ENCODE data around the gene PSME4. TPM values are rescaled to one million over a fixed set of nuclear protein-coding genes. Genes with fewer than 3 reads are reported as not detected.
"Not testable (repeated sequence)": the region's sequence is repeated elsewhere in the genome, so short reads cannot be mapped to it uniquely, and the experiment has no call there.

The PSME4 gene
- polyA plus RNA-seq, 2 donors: 18.9 to 20.4 TPM

GRCh38 chr2:53942280-53942679 is 28.5 kb downstream of the PSME4 start:
- Histone ChIP-seq H3K4me1 (ENCODE audit: control insufficient read depth in 2 of 2, insufficient read depth in 2 of 2, low read length in 1 of 2) (no peaks in the 10 kb centered on the region), H3K27me3 (ENCODE audit: control insufficient read depth in 1 of 2, insufficient read depth in 2 of 2, low read length in 2 of 2) (no peaks in the 10 kb centered on the region), H3K36me3 (ENCODE audit: control insufficient read depth in 2 of 2, insufficient read depth in 2 of 2, low read length in 1 of 2) (peaks cover 0 to 3% of the 10 kb centered on the region in 2 donors), H3K27ac (ENCODE audit: low read depth in 2 of 2, low read length in 1 of 2) (no peak overlapping the region), H3K9me3 (ENCODE audit: control insufficient read depth in 2 of 2, insufficient read depth in 1 of 2, low read depth in 1 of 2, low read length in 1 of 2) (no peaks in the 10 kb centered on the region), H3K4me3 (ENCODE audit: low read depth in 1 of 2, low read length in 2 of 2) (no peak overlapping the region)
- 90 to 92% methylated on average over 1 of the region's 1 CpG for WGBS, 2 donors

- Histone ChIP-seq H3K4me3 (ENCODE audit: low read depth in 1 of 2, low read length in 2 of 2) (no peak overlapping the region), H3K36me3 (ENCODE audit: control insufficient read depth in 2 of 2, insufficient read depth in 2 of 2, low read length in 1 of 2) (peaks cover 0 to 2% of the 10 kb centered on the region in 2 donors), H3K4me1 (ENCODE audit: control insufficient read depth in 2 of 2, insufficient read depth in 2 of 2, low read length in 1 of 2) (no peaks in the 10 kb centered on the region), H3K9me3 (ENCODE audit: control insufficient read depth in 2 of 2, insufficient read depth in 1 of 2, low read depth in 1 of 2, low read length in 1 of 2) (no peaks in the 10 kb centered on the region), H3K27ac (ENCODE audit: low read depth in 2 of 2, low read length in 1 of 2) (no peak overlapping the region), H3K27me3 (ENCODE audit: control insufficient read depth in 1 of 2, insufficient read depth in 2 of 2, low read length in 2 of 2) (no peaks in the 10 kb centered on the region)
- 90 to 92% methylated on average over 5 of the region's 5 CpGs for WGBS, 2 donors
These were observed 29.0 kb downstream of the PSME4 start for GRCh38 chr2:53941749-53942148.

GRCh38 chr2:53939656-53940055 is 31.1 kb downstream of the PSME4 start:
- no peak overlapping the region for H3K27ac ChIP-seq (ENCODE audit: low read depth in 2 of 2, low read length in 1 of 2)
- H3K36me3 ChIP-seq (ENCODE audit: control insufficient read depth in 2 of 2, insufficient read depth in 2 of 2, low read length in 1 of 2): no peaks in the 10 kb centered on the region
- no peaks in the 10 kb centered on the region for H3K9me3 ChIP-seq (ENCODE audit: control insufficient read depth in 2 of 2, insufficient read depth in 1 of 2, low read depth in 1 of 2, low read length in 1 of 2)
- 82 to 84% methylated on average over 4 of the region's 4 CpGs for WGBS, 2 donors
- H3K4me3 ChIP-seq (ENCODE audit: low read depth in 1 of 2, low read length in 2 of 2): no peak overlapping the region
- H3K4me1 ChIP-seq (ENCODE audit: control insufficient read depth in 2 of 2, insufficient read depth in 2 of 2, low read length in 1 of 2): no peaks in the 10 kb centered on the region
- H3K27me3 ChIP-seq (ENCODE audit: control insufficient read depth in 1 of 2, insufficient read depth in 2 of 2, low read length in 2 of 2): no peaks in the 10 kb centered on the region

- no peak overlapping the region for H3K27ac ChIP-seq (ENCODE audit: low read depth in 2 of 2, low read length in 1 of 2)
- H3K36me3 ChIP-seq (ENCODE audit: control insufficient read depth in 2 of 2, insufficient read depth in 2 of 2, low read length in 1 of 2): no peaks in the 10 kb centered on the region
- 92 to 95% methylated on average over 3 of the region's 3 CpGs for WGBS, 2 donors
- H3K4me1 ChIP-seq (ENCODE audit: control insufficient read depth in 2 of 2, insufficient read depth in 2 of 2, low read length in 1 of 2): no peaks in the 10 kb centered on the region
- no peaks in the 10 kb centered on the region for H3K27me3 ChIP-seq (ENCODE audit: control insufficient read depth in 1 of 2, insufficient read depth in 2 of 2, low read length in 2 of 2)
- H3K4me3 ChIP-seq (ENCODE audit: low read depth in 1 of 2, low read length in 2 of 2): no peak overlapping the region
- H3K9me3 ChIP-seq (ENCODE audit: control insufficient read depth in 2 of 2, insufficient read depth in 1 of 2, low read depth in 1 of 2, low read length in 1 of 2): no peaks in the 10 kb centered on the region
These were observed 31.9 kb downstream of the PSME4 start for GRCh38 chr2:53938904-53939303.

- Histone ChIP-seq H3K27me3 (ENCODE audit: control insufficient read depth in 1 of 2, insufficient read depth in 2 of 2, low read length in 2 of 2) (no peaks in the 10 kb centered on the region), H3K4me1 (ENCODE audit: control insufficient read depth in 2 of 2, insufficient read depth in 2 of 2, low read length in 1 of 2) (no peaks in the 10 kb centered on the region), H3K36me3 (ENCODE audit: control insufficient read depth in 2 of 2, insufficient read depth in 2 of 2, low read length in 1 of 2) (peaks cover 5 to 7% of the 10 kb centered on the region in 2 donors), H3K9me3 (ENCODE audit: control insufficient read depth in 2 of 2, insufficient read depth in 1 of 2, low read depth in 1 of 2, low read length in 1 of 2) (no peaks in the 10 kb centered on the region), H3K27ac (ENCODE audit: low read depth in 2 of 2, low read length in 1 of 2) (no peak overlapping the region), H3K4me3 (ENCODE audit: low read depth in 1 of 2, low read length in 2 of 2) (no peak overlapping the region)
- WGBS, 2 donors: 83 to 91% methylated on average over 7 to 8 of the region's 8 CpGs
These were observed 37.5 kb downstream of the PSME4 start for GRCh38 chr2:53933329-53933728.

- not testable (repeated sequence) for H3K27me3 ChIP-seq (ENCODE audit: control insufficient read depth in 1 of 2, insufficient read depth in 2 of 2, low read length in 2 of 2); H3K27ac ChIP-seq (ENCODE audit: low read depth in 2 of 2, low read length in 1 of 2); H3K4me1 ChIP-seq (ENCODE audit: control insufficient read depth in 2 of 2, insufficient read depth in 2 of 2, low read length in 1 of 2); H3K36me3 ChIP-seq (ENCODE audit: control insufficient read depth in 2 of 2, insufficient read depth in 2 of 2, low read length in 1 of 2); H3K9me3 ChIP-seq (ENCODE audit: control insufficient read depth in 2 of 2, insufficient read depth in 1 of 2, low read depth in 1 of 2, low read length in 1 of 2); H3K4me3 ChIP-seq (ENCODE audit: low read depth in 1 of 2, low read length in 2 of 2)
- WGBS, 2 donors: 86 to 87% methylated on average over 8 of the region's 8 CpGs
These were observed 44.5 kb downstream of the PSME4 start for GRCh38 chr2:53926321-53926720.

GRCh38 chr2:53913721-53914120 is 57.1 kb downstream of the PSME4 start:
- H3K4me1 ChIP-seq (ENCODE audit: control insufficient read depth in 2 of 2, insufficient read depth in 2 of 2, low read length in 1 of 2): no peaks in the 10 kb centered on the region
- H3K27me3 ChIP-seq (ENCODE audit: control insufficient read depth in 1 of 2, insufficient read depth in 2 of 2, low read length in 2 of 2): no peaks in the 10 kb centered on the region
- 80 to 81% methylated on average over 3 of the region's 3 CpGs for WGBS, 2 donors
- no peaks in the 10 kb centered on the region for H3K9me3 ChIP-seq (ENCODE audit: control insufficient read depth in 2 of 2, insufficient read depth in 1 of 2, low read depth in 1 of 2, low read length in 1 of 2)
- H3K36me3 ChIP-seq (ENCODE audit: control insufficient read depth in 2 of 2, insufficient read depth in 2 of 2, low read length in 1 of 2): peaks cover 2% of the 10 kb centered on the region in 2 donors
- H3K27ac ChIP-seq (ENCODE audit: low read depth in 2 of 2, low read length in 1 of 2): no peak overlapping the region
- H3K4me3 ChIP-seq (ENCODE audit: low read depth in 1 of 2, low read length in 2 of 2): no peak overlapping the region

GRCh38 chr2:53911434-53912189 is 59.2 kb downstream of the PSME4 start:
- Histone ChIP-seq H3K4me1 (ENCODE audit: control insufficient read depth in 2 of 2, insufficient read depth in 2 of 2, low read length in 1 of 2) (no peaks in the 10 kb centered on the region), H3K36me3 (ENCODE audit: control insufficient read depth in 2 of 2, insufficient read depth in 2 of 2, low read length in 1 of 2) (peaks cover 0 to 2% of the 10 kb centered on the region in 2 donors), H3K27me3 (ENCODE audit: control insufficient read depth in 1 of 2, insufficient read depth in 2 of 2, low read length in 2 of 2) (no peaks in the 10 kb centered on the region), H3K9me3 (ENCODE audit: control insufficient read depth in 2 of 2, insufficient read depth in 1 of 2, low read depth in 1 of 2, low read length in 1 of 2) (no peaks in the 10 kb centered on the region), H3K4me3 (ENCODE audit: low read depth in 1 of 2, low read length in 2 of 2) (no peak overlapping the region), H3K27ac (ENCODE audit: low read depth in 2 of 2, low read length in 1 of 2) (no peak overlapping the region)
- 79 to 93% methylated on average over 4 of the region's 4 CpGs for WGBS, 2 donors

GRCh38 chr2:53907582-53907981 is 63.2 kb downstream of the PSME4 start:
- no peak overlapping the region for H3K4me3 ChIP-seq (ENCODE audit: low read depth in 1 of 2, low read length in 2 of 2)
- H3K4me1 ChIP-seq (ENCODE audit: control insufficient read depth in 2 of 2, insufficient read depth in 2 of 2, low read length in 1 of 2): no peaks in the 10 kb centered on the region
- no peaks in the 10 kb centered on the region for H3K27me3 ChIP-seq (ENCODE audit: control insufficient read depth in 1 of 2, insufficient read depth in 2 of 2, low read length in 2 of 2)
- H3K9me3 ChIP-seq (ENCODE audit: control insufficient read depth in 2 of 2, insufficient read depth in 1 of 2, low read depth in 1 of 2, low read length in 1 of 2): no peaks in the 10 kb centered on the region
- no peak overlapping the region for H3K27ac ChIP-seq (ENCODE audit: low read depth in 2 of 2, low read length in 1 of 2)
- 84 to 89% methylated on average over 1 of the region's 1 CpG for WGBS, 2 donors
- peaks cover 0 to 4% of the 10 kb centered on the region in 2 donors for H3K36me3 ChIP-seq (ENCODE audit: control insufficient read depth in 2 of 2, insufficient read depth in 2 of 2, low read length in 1 of 2)

- Histone ChIP-seq H3K27me3 (ENCODE audit: control insufficient read depth in 1 of 2, insufficient read depth in 2 of 2, low read length in 2 of 2) (no peaks in the 10 kb centered on the region), H3K36me3 (ENCODE audit: control insufficient read depth in 2 of 2, insufficient read depth in 2 of 2, low read length in 1 of 2) (peaks cover 3 to 10% of the 10 kb centered on the region in 2 donors), H3K4me1 (ENCODE audit: control insufficient read depth in 2 of 2, insufficient read depth in 2 of 2, low read length in 1 of 2) (no peaks in the 10 kb centered on the region), H3K9me3 (ENCODE audit: control insufficient read depth in 2 of 2, insufficient read depth in 1 of 2, low read depth in 1 of 2, low read length in 1 of 2) (no peaks in the 10 kb centered on the region), H3K27ac (ENCODE audit: low read depth in 2 of 2, low read length in 1 of 2) (no peak overlapping the region), H3K4me3 (ENCODE audit: low read depth in 1 of 2, low read length in 2 of 2) (no peak overlapping the region)
- 98 to 99% methylated on average over 9 of the region's 9 CpGs for WGBS, 2 donors
These were observed 65.4 kb downstream of the PSME4 start for GRCh38 chr2:53905396-53905795.
